ENCODE results near the gene TBX10. TPM values are rescaled to one million over a fixed set of nuclear protein-coding genes. Genes with fewer than 3 reads are reported as not detected.
"Not testable (repeated sequence)": the region's sequence is repeated elsewhere in the genome, so short reads cannot be mapped to it uniquely, and the experiment has no call there.

The TBX10 gene
- total RNA-seq, 1 donor from 2014 or later: not detected

DNA sequence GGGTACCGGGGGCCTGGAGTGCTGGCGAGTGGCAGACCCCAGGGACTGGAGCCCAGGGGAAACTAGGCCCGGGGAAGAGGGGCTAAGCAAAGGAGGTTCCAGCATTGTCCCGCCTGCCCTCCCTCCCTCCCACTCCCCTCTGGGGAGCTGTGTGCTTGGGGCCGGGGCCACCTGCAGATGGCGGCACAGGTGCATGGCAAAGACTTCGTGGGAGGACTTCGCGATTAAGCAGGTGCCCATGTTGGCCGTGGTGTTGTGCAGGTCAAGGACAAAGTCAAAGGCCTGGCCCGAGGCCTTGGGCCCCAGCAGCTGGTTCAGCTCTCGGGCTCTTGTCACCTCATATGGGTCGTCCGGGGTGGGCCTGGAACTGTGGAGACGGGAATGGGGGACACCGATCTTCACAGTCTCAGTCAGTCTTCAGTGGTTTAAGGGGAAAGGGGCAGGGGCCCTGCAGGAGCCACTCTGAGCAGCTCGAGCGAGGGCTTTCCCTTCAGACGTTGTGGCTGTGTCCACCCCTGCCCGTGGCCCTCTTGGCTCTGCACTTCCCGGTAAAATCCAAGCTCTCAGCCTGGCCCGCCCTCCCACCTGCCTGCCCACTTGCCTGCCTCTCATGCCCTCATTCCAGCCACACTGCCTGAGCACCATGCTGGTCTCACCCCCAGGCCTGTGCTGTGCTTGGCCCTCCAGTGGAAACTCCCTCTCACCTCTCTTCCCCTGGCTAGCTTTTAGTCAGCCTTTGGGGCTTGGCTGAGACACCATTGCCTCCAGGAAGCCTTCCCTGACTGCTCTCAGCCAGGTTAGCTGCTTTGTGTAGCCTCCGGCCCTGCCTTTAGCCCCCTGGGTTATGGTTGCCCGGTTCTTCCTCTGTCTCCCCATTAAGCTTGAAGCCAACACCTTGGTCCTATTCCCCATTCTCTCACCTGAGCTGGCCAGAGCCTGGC, 6.2 kb upstream of the TBX10 start:
- no peak for DNase-seq

GRCh38 chr11:67644472-67645418, 5.2 kb upstream of the TBX10 start:
- DNase-seq: no peak

DNA sequence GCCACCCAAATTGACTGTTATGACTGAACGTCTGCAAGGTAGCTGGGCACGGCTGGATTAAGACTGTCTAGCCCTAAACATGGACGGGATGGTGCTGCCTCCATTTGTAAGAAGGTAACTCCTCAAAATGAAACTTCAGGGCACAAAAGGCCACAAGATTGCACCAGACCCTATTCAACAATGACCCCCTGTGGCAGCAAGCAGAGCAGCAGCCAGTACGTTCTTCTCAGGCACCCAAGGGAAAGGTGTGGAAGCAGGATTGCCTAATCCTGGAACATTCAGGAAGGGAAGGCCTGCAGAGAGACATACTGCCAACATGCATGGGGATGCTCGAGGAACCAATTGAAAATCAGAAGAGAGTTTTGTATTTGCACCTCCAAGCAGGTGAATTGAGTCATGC, 4.5 kb upstream of the TBX10 start:
- DNase-seq: no peak

DNA sequence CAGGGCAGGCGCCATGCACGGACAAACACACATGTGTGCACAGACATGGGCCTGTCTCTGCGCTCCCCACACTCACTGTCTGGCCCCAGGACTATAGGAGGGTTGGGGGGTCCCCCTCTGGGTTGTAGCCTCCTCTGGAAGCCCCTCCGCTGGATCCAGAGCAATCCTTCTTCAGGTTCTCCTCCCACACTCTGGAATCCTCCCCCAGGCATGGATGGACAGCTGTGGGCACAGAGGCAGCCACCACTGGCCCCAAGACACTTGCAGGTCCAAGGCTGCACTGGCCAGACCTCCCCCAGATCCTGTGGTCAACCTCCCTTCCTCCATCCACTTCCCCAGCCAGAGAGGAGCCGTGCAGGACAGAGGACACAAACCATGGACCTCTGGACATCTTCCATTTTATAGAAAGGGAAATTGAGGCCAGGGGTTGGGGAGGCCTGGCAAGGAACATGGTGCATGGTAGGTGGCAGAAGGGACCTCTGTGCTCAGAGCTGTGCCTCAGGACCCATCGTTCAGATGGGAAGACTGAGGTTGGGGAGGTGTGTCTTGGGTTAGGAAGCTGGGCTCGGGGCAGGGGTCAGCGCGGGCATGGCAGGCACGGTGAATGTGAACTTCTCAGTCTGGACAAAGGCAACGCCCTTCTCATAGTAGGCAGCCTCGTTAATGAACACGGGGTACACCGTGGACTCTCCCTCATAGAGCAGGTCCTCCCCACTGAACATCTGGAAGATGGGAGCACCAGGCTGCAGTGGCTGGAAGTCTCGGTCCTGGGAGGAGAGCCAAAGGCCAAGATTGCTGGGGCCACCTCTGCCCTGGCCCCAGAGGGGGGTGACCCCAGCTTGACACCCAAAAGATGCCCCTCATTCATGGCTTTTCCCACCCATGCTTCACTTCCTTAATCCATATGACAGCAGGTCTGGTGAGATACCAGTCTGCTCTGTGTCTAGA, 2.9 kb upstream of the TBX10 start:
- no peak for DNase-seq

GRCh38 chr11:67641338-67642172, 2.0 kb upstream of the TBX10 start:
- DNase-seq: peak; percentile 62

DNA sequence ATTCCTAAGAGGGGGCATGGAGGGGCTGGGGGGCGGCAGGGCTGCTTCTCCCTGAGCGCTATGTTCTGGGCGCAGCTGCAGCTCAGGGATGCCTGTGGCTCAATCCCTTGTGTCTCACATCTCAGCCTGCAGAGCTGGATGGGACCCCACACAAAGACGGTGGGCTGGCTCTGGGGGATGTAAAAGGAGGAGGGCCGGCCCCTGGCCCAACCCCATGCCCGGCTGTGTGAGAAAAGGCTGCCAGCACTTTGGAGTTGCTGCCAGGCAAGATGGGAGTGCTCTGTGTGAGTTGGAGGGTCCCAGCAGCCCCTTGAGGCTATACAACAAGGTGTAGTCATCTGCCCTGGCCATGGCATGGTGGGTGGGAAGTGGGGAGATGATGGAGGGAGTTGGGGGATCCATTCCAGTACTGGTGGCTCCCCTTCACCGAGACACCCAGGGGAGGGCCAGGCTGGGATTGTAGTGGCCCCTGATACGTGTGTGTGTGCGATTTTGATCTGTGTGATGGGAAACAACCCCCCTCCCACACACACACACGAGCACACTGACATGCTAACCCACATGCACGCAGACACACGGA, 1.3 kb upstream of the TBX10 start:
- DNase-seq: no peak

DNA sequence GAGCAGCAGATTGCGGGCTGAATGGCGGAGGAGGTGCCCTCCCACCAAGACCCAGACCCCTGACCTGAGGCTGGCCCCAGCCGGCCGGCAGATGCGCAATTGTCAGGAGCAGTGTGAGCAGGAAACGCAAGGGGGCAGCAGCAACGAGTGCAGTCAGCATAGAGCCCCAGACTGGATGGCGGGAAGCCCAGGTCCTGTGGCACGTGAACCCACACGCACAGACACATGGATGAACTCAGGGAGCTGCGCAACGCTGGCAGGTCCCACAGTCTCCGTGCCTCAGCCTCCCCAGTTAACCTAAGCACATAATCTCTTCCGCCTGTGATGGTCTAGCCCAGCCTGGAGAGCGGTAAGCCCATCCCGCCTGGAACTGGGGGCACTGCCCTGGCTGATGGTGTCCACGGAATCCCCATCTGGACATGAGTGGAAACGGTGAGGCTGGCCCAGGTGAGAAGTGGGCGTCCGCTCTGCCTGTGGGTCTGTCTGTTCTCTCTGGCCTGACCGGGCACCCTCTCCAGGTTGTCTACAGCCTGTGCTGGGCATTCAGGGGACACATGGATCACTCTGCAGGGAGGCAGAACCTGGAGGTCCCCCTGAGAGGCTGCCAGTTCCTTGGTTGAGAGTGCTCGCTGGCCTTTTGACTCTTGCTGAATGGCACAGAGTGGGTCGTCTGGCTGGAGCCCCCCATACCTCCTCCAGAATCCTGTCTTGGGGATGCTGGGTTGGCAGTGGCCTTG, 626 bp upstream of the TBX10 start:
- peak; percentile 13 for DNase-seq

DNA sequence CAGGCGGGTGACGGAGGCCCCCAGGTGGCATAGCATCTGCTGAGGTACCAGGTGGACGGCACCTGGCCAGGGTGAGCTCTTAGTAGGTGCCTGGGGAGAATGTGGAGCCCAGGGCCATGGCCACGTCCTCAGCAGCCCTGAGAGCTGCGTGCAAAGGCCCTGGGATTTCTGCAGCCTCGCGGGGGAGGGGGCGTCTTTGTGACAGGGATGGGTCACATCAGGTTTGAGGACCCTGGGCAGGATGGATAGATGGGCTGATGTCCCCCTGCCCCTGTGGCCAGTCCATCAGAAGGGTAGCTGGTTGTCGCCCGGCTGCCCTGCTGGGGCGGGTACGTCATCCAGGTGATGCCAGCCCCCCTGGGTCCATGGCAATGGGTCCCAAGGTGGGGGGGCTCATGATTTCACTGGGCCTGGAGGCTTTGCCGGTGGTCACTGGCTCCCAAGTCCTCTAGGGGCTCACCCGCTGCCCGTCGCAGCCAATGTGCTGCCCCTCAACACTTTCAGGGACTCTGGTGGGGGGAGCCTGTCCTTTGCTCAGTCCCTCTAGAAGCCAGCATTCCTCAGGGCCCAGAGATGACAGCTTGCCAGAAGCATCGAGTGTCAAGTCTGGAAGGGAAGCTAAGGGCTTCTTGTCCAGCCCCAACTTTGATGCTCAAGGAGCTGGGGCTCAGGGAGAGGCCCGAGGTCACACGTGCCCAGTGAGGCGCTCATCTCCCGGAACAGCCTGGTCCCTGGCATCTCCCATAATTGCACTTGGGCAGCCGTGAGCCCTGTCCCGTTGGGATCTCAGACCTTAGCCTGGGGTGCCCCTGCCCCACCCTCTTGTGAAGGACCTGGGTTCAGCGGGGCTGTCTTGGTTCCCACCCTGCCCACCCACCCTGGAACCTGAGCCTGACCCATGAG, 777 bp downstream of the TBX10 start:
- no peak for DNase-seq

DNA sequence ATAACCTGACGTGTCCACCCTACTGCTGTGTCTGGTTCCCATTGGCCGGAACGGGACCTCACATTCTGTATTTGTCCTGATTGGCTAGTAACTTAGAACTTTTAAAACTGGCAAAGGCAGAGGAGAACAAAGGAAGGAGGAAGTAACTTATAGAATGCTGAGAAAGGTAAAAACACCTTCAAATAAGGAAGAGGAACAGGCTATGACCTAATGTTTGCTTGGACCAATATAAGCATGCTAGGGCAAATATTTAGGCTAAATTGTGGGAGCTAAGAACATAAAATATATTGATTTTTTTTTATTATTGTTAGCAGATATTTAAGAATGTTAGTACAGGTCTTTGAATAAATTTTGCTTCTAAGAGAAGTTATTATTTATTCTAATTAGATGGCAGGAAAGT, 2.1 kb downstream of the TBX10 start:
- not testable (repeated sequence) for DNase-seq

DNA sequence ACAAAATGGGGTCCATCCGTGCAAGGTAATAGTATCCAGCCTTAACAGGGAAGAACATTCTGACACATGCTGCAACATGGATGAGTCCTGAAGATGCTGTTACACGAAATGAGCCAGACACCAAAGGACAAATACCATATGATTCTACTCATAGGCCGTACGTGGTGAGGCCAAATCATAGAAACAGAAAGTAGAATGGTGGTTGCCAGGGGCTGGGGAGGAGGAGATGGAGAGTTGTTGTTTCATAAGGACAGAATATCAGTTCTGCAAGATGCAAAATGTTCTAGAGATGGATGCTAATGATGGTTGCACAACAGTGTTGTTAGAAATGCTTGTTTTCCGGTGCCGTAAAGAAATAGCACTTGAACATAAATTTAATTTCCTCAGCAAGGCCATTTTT, 2.6 kb downstream of the TBX10 start:
- DNase-seq: no peak

- no peak for DNase-seq
These were observed 4.4 kb downstream of the TBX10 start for GRCh38 chr11:67635231-67635521.

DNA sequence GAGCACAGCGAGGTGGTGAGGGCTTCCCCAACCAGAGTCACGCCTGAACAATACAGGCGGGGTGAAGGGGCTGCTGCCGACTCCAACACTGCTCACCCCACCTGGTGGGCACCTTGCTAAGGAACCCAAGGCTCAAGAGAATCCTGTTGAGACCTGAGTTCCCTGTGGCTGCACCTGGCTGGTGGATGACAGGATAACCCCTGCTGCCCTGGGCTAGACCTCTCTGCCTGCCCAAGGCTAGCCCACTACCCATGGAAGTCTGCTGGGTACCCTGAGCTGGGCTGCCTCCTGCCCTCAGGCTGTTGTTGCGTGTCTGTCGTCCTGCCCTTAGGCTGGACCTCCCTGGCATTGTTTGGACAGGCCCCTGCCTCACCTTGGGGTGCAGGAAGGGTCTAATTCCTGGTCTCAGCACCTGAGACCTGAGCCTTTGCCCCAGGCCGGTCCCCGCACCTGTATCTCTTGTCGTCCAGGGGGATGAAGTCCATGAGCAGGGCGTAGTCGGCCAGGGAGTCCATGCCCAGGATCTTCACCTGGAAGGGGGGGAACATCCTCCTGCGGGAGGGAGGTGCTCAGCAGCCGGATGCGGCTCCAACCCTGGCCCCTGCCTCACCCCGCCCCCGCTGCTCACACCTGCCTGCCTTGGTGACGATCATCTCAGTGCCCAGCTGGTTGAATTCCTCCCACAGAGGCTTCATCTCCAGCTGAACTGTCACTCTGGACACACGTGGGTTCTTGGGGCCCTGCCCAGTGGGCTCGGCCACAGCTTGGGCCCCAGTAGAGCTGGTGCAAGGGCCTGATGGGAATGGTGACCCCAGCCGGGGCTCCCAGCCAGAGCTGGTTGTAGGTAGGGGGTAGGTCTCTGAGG, 5.0 kb downstream of the TBX10 start:
- DNase-seq: no peak

DNA sequence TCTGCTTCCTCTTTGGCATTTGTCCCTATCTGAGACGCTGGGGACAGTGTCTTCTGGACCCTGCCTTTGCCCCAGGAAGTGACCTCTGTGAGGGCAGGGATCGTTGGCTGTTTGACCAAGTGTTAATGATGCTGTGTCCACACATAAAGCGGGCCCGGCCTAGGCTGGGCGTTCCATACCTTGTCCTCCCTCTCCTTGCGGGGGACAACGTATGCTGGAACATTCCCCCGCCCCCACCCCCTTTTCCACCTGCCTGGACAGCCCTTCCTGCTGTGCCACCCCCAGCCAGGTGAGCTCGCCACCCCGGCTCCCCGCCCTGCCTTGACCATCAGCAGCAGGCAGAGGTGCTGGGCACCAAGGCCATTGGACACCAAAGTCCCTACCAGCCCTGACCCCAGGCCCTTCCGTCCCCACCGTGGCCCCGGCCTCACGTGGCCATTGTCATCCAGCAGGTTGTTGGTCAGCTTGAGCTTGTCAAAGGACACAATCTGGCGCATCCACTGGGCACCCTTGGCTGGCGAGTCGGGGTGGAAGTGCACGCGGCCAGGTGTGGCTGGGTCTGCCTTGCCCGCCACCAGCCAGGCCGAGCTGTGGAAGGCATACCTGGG, 5.7 kb downstream of the TBX10 start:
- DNase-seq: no peak

GRCh38 chr11:67632982-67633755, 6.4 kb downstream of the TBX10 start:
- no peak for DNase-seq

DNA sequence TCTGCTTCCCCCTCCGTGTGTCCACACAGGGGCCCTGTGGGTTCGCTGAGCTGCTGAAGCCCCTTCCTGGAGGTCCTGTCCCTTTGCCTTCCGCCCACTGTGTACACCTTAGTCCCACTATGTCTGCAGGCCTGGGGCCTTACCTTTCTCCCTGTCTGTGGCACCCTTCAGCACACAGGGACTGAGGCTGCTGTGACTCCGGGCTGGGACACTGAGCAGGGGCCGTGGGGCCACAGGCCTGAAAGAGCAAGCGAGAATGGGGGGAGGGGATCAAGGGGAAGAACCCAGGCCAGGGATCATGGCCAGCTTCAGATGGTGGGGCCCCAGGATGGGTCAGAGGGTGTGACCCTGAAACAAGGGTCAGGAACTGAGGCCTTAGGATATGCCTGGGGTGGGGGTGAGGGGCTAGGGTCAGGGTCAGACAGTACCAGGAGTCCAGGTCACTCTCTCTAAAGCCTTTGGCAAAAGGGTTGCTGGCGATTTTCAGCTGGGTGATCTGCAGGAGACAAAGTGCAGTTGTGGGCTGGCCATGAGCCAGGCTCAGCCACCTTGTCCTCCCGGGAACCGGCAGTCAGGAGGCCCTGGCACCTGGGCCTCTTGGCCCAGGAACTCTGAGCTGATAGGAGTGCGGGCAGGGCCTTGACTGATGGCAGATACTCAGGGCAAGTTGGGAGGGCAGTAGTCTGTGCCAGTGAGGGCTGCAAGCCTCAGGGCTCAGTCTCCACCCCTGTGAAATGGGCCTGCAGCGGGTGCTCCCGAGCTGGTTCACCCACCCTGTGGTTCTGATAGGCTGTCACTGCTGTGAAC, 7.2 kb downstream of the TBX10 start:
- no peak for DNase-seq

DNA sequence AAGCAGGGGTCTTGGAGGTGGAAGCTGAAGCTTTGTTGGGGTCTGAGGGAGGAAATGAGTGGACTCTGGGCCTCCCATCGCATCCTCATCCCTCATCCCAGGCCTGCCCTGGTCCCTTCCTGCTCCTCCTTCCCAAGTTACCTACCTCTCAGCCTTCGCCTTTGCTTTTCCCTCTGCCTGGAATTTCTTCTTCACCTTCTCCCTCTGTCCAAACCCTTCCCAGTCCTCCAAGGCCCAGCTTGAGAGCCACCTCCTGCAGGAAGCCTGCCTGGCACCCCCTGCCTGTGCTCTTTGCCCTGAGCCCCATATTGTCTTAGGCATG, 7.7 kb downstream of the TBX10 start:
- no peak for DNase-seq
